ENCODE measurements around the gene KIF1C.

The KIF1C gene

GRCh38 chr17:4959261-4959965 is 38.3 kb upstream of the KIF1C start:
- Histone ChIP-seq H3K9me3 (ENCODE audit: control extremely low read depth in 1 of 5, control insufficient read depth in 4 of 5, insufficient read depth in 2 of 5, low read depth in 1 of 5, low read length in 4 of 5) (no peaks in the 10 kb centered on the region), H3K27ac (ENCODE audit: insufficient read depth in 1 of 2, low read depth in 1 of 2, low read length in 2 of 2, poor library complexity in 1 of 2, severe bottlenecking in 2 of 2) (no peak overlapping the region), H3K27me3 (replicated peaks in 2 of 5; ENCODE audit: control insufficient read depth in 4 of 5, insufficient read depth in 5 of 5, low read length in 4 of 5) (no peaks in the 10 kb centered on the region), H3K4me3 (ENCODE audit: control insufficient read depth in 1 of 7, extremely low read depth in 1 of 7, insufficient read depth in 4 of 7, low read depth in 2 of 7, low read length in 6 of 7) (no peak overlapping the region), H3K4me1 (ENCODE audit: control extremely low read depth in 1 of 4, control insufficient read depth in 4 of 4, insufficient read depth in 4 of 4, low read length in 3 of 4) (no peaks in the 10 kb centered on the region), H3K36me3 (ENCODE audit: control insufficient read depth in 4 of 4, insufficient read depth in 4 of 4, low read length in 3 of 4) (peaks cover 7 to 23% (median 20%) of the 10 kb centered on the region in 4 experiments)
- no peak for DNase-seq
- 98% methylated on average over 7 of the region's 18 CpGs for WGBS (ENCODE audit: insufficient coverage)
- ChIA-PET CTCF (interaction anchor here (1.2 to 8.5 kb wide), 4 partner anchors 7 to 23 kb away, joined by 3 to 69 read pairs (median 3); partner anchors contain the start of genes PFN1 and SPAG7), POLR2A (no interaction called here)

DNA sequence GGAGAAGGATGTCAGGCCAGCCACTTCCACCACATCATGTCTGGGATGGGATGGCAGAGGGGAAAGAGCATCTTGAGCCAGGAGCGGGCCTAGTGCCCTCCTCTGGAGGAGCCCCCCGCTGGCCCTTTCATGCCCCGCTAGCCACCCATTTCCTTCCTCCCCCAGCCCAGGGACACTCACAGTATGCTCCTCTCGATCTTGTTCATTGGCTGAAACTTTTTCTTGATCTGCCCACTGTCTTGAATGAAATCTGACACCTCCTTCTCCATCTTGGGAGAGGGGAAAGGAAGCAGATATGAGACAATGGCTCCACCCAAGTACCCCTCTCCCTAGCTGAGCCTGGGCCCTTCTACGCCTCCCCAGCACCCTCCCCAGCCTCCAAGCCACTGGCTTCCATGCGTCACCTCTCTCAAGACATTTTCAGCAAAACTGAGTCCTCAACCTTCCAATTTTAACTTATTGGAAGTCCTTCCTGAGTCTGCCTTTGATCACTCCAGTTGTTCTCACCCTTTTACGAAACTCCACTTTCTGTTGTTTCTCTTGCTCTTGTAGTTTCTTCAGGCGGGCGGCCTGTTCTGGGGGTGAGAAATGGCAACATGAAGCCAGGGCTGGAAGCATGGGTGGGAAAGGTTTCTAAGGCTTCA is 37.3 kb upstream of the KIF1C start:
- ChIA-PET POLR2A (no interaction called here), CTCF (interaction anchor here (1.2 kb wide), 2 partner anchors 12 to 24 kb away, joined by 3 read pairs; partner anchors contain the start of gene PFN1)
- Histone ChIP-seq H3K9me3 (ENCODE audit: control extremely low read depth in 1 of 5, control insufficient read depth in 4 of 5, insufficient read depth in 2 of 5, low read depth in 1 of 5, low read length in 4 of 5) (no peaks in the 10 kb centered on the region), H3K27me3 (replicated peaks in 2 of 5; ENCODE audit: control insufficient read depth in 4 of 5, insufficient read depth in 5 of 5, low read length in 4 of 5) (no peaks in the 10 kb centered on the region), H3K4me3 (ENCODE audit: control insufficient read depth in 1 of 7, extremely low read depth in 1 of 7, insufficient read depth in 4 of 7, low read depth in 2 of 7, low read length in 6 of 7) (no peak overlapping the region), H3K4me1 (ENCODE audit: control extremely low read depth in 1 of 4, control insufficient read depth in 4 of 4, insufficient read depth in 4 of 4, low read length in 3 of 4) (peaks cover 0 to under 1% (median 0%) of the 10 kb centered on the region in 4 experiments), H3K36me3 (ENCODE audit: control insufficient read depth in 4 of 4, insufficient read depth in 4 of 4, low read length in 3 of 4) (peaks cover 7 to 23% (median 20%) of the 10 kb centered on the region in 4 experiments), H3K27ac (ENCODE audit: insufficient read depth in 1 of 2, low read depth in 1 of 2, low read length in 2 of 2, poor library complexity in 1 of 2, severe bottlenecking in 2 of 2) (no peak overlapping the region)
- WGBS (ENCODE audit: insufficient coverage) = 89% methylated on average over 5 of the region's 9 CpGs
- DNase-seq = no peak

DNA sequence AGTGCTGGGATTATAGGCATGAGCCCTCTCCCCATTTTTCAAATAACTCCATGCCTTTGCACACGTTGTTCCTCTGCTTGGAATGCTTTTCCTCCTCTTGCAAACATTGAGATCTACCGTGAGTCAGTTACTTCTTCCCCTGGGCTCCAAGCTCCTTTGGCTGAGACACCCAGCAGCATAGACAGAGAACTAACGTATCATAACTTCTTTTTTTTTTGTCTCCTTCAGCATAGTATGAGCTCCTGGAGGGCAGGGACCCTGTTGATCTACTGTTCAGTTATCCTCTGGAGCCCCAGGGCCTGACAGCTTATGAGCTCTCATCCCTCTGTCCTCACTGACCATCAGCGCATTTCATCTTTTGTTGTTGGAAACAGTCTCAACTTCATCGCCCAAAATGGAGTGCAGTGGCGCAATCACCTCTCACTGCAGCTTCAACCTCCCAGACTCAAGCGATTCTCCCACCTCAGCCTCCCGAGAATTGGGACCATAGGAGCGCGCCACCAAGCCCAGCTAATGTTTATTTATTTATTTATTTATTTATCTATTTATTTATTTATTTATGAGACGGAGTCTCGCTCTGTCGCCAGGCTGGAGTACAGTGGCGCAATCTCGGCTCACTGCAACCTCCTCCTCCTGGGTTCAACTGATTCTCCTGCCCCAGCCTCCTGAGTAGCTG is 32.3 kb upstream of the KIF1C start:
- Histone ChIP-seq H3K27ac (ENCODE audit: insufficient read depth in 1 of 2, low read depth in 1 of 2, low read length in 2 of 2, poor library complexity in 1 of 2, severe bottlenecking in 2 of 2) (no peak overlapping the region), H3K4me3 (ENCODE audit: control insufficient read depth in 1 of 7, extremely low read depth in 1 of 7, insufficient read depth in 4 of 7, low read depth in 2 of 7, low read length in 6 of 7) (no peak overlapping the region)
- CTCF ChIA-PET = interaction anchor here (1.3 to 7.1 kb wide), 4 partner anchors 10 to 62 kb away, joined by 4 to 69 read pairs (median 29); partner anchors contain the start of genes CAMTA2, CHRNE and ENO3

DNA sequence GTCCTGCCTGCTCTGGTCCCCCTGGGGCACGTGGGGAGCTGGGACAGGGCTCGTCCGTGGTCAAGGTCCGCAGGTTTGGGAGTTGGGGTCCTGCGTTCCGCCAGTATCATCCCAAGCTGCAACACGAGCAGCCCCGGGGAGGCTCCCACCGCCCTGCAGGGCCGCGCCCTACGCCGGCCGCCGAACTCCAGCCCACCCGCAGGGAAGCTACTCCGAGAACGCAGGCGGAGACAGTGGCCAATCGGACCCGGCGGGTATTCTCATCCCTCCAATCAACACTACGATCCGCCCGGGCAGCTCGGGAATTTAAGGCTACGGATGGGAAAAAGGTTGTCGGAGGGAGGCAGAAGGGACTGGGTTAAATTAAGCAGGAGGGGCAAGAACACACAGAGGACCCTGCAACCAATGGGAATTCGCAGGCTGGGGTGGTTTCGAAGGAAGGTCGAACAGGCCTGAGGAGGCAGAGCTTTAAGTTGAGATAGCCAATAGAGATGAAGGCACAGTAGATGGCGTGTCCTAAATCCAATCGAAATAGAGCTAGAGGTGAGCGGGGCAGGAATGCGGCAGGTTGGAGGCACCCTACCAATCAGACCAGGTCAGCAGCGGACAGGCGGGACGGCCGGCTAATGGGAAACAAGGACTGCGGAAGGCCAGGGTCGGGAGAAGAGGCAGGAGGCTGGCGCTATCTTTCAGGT is 30.8 kb upstream of the KIF1C start:
- H3K36me3 ChIP-seq (ENCODE audit: control insufficient read depth in 4 of 4, insufficient read depth in 4 of 4, low read length in 3 of 4) = peaks cover 2 to 22% (median 13%) of the 10 kb centered on the region in 4 experiments

More for the DNA sequence above, 32.3 kb upstream of the KIF1C start:
- POLR2A ChIA-PET = interaction anchor here (0.6 to 1.8 kb wide), 2 partner anchors 56 to 329 kb away, joined by 3 to 6 read pairs; no protein-coding TSS in a partner anchor
- H3K27me3 ChIP-seq (replicated peaks in 2 of 5; ENCODE audit: control insufficient read depth in 4 of 5, insufficient read depth in 5 of 5, low read length in 4 of 5) = no peaks in the 10 kb centered on the region
- no peaks in the 10 kb centered on the region for H3K9me3 ChIP-seq (ENCODE audit: control extremely low read depth in 1 of 5, control insufficient read depth in 4 of 5, insufficient read depth in 2 of 5, low read depth in 1 of 5, low read length in 4 of 5)
- peaks cover 5 to 19% (median 11%) of the 10 kb centered on the region in 4 experiments for H3K36me3 ChIP-seq (ENCODE audit: control insufficient read depth in 4 of 4, insufficient read depth in 4 of 4, low read length in 3 of 4)
- H3K4me1 ChIP-seq (ENCODE audit: control extremely low read depth in 1 of 4, control insufficient read depth in 4 of 4, insufficient read depth in 4 of 4, low read length in 3 of 4) = peaks cover 6 to 28% (median 21%) of the 10 kb centered on the region in 4 experiments
- DNase-seq = no peak
- WGBS (ENCODE audit: insufficient coverage) = over 99% methylated on average over 9 of the region's 15 CpGs

DNA sequence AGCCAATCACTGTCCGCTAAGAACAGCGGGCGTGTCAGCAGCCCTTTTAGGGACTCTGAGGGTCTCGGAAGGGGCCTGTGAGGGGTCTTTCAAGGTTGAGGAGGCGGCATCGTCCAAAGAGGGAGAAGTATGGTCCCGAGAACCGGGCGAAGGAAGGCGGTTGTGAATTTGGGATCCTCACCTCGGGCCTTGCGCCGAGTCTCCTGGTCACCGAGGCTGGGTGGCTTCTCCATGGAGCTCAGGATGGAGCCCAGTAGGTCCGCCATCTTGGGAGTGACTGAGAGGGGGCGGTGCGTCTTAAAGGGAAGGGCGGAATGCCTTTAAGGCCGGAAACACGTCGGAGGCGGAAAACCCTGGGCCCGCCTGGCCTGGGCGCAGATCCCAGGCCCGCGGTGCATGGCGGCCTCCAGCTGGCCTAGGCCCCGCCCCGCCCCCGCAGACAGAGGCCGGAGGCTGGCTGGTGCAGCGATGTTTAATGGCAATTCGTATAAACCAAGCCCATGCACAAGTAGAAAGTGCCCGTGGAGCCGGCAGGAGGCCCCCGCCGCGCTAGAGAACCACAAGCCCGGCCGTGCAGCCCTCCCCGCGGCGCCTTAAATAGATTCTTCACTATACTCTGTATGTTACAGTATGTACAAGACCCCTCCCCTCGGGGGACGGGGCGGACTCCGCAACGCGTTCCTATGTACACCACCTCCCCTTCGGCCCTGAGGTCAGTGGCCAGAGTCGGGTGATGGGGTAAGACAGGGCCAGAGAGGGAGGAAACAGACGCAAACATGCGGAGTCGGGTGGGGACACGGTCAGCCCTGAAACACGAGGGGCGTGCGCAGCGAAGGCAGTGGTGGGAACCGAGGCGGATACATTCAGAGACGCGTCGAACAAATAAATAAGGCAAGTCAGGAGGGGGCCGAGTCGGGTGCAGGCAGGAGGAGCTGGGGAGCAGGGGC is 29.9 kb upstream of the KIF1C start, which contains the start of gene SPAG7:
Gene SPAG7, minus strand, starts transcription at position 279 of the 947 bp plus-strand sequence. Its CDS starts 13 bp downstream, at position 266.
- no peaks in the 10 kb centered on the region for H3K27me3 ChIP-seq (replicated peaks in 2 of 5; ENCODE audit: control insufficient read depth in 4 of 5, insufficient read depth in 5 of 5, low read length in 4 of 5)
- peak; percentile 98 to 99 (median 99) for DNase-seq
- H3K9me3 ChIP-seq (ENCODE audit: control extremely low read depth in 1 of 5, control insufficient read depth in 4 of 5, insufficient read depth in 2 of 5, low read depth in 1 of 5, low read length in 4 of 5) = no peaks in the 10 kb centered on the region
- POLR2A ChIA-PET = interaction anchor here (0.8 to 2.7 kb wide), 6 partner anchors 20 to 69 kb away, joined by 3 to 13 read pairs (median 4); partner anchors contain the start of genes C17orf107, PFN1, RNF167 and SLC25A11
- peaks cover 3 to 28% (median 21%) of the 10 kb centered on the region in 4 experiments for H3K36me3 ChIP-seq (ENCODE audit: control insufficient read depth in 4 of 4, insufficient read depth in 4 of 4, low read length in 3 of 4)
- 1% methylated on average over 47 of the region's 66 CpGs for WGBS (ENCODE audit: insufficient coverage)
- H3K4me1 ChIP-seq (ENCODE audit: control extremely low read depth in 1 of 4, control insufficient read depth in 4 of 4, insufficient read depth in 4 of 4, low read length in 3 of 4) = peaks cover 6 to 28% (median 21%) of the 10 kb centered on the region in 4 experiments
- peak within 1 kb of the TSS; percentile 81 to 88 for H3K27ac ChIP-seq (ENCODE audit: insufficient read depth in 1 of 2, low read depth in 1 of 2, low read length in 2 of 2, poor library complexity in 1 of 2, severe bottlenecking in 2 of 2)
- CTCF ChIA-PET = interaction anchor here (0.8 to 7.1 kb wide), 14 partner anchors 10 to 65 kb away, joined by 3 to 69 read pairs (median 4); partner anchors contain the start of genes CAMTA2, CHRNE, ENO3 and INCA1
- H3K4me3 ChIP-seq (ENCODE audit: control insufficient read depth in 1 of 7, extremely low read depth in 1 of 7, insufficient read depth in 4 of 7, low read depth in 2 of 7, low read length in 6 of 7) = peak within 1 kb of the TSS; percentile 80 to 94 (median 89)

More for the DNA sequence above, 30.8 kb upstream of the KIF1C start:
- H3K4me1 ChIP-seq (ENCODE audit: control extremely low read depth in 1 of 4, control insufficient read depth in 4 of 4, insufficient read depth in 4 of 4, low read length in 3 of 4) = peaks cover 6 to 28% (median 21%) of the 10 kb centered on the region in 4 experiments
- H3K4me3 ChIP-seq (ENCODE audit: control insufficient read depth in 1 of 7, extremely low read depth in 1 of 7, insufficient read depth in 4 of 7, low read depth in 2 of 7, low read length in 6 of 7) = peak overlapping the region; percentile 80 to 94 (median 89)
- ChIA-PET CTCF (interaction anchor here (0.8 to 7.1 kb wide), 13 partner anchors 11 to 65 kb away, joined by 3 to 69 read pairs (median 5); partner anchors contain the start of genes CAMTA2, CHRNE and ENO3), POLR2A (interaction anchor here (0.8 to 2.7 kb wide), 6 partner anchors 19 to 68 kb away, joined by 3 to 13 read pairs (median 4); partner anchors contain the start of genes C17orf107, PFN1, RNF167 and SLC25A11)
- WGBS (ENCODE audit: insufficient coverage) = 0% methylated on average over 32 of the region's 42 CpGs
- DNase-seq = peak; percentile 100
- H3K27me3 ChIP-seq (replicated peaks in 2 of 5; ENCODE audit: control insufficient read depth in 4 of 5, insufficient read depth in 5 of 5, low read length in 4 of 5) = no peaks in the 10 kb centered on the region
- H3K27ac ChIP-seq (ENCODE audit: insufficient read depth in 1 of 2, low read depth in 1 of 2, low read length in 2 of 2, poor library complexity in 1 of 2, severe bottlenecking in 2 of 2) = peak overlapping the region; percentile 81 to 88
- H3K9me3 ChIP-seq (ENCODE audit: control extremely low read depth in 1 of 5, control insufficient read depth in 4 of 5, insufficient read depth in 2 of 5, low read depth in 1 of 5, low read length in 4 of 5) = no peaks in the 10 kb centered on the region
